ENCODE results near the gene MAPKAP1. TPM values are rescaled to one million over a fixed set of nuclear protein-coding genes. Genes with fewer than 3 reads are reported as not detected.

The MAPKAP1 gene
- total and polyA plus RNA-seq, 2 experiments from 2014 or later: 68.4 to 98.5 TPM

GRCh38 chr9:125497906-125498305 lies 209.1 kb downstream of the MAPKAP1 start:
- H3K27ac ChIP-seq (ENCODE audit: low read depth): no peak overlapping the region
- ATAC-seq (no peak), DNase-seq (ENCODE audit: low spot score) (no peak)
- TF ChIP-seq NANOG (IDR thresholded peaks at IDR 0.05; ENCODE audit: borderline replicate concordance) (no peak), EZH2phosphoT487 (IDR thresholded peaks at IDR 0.05; ENCODE audit: unreplicated experiment) (no peak), ZNF114 (CRISPR knock-in tag; IDR thresholded peaks at IDR 0.05) (no peak), CTCF (conservative IDR thresholded peaks at IDR 0.05; ENCODE audit: low read depth in 2 of 2) (no peak), POLR2AphosphoS5 (IDR thresholded peaks at IDR 0.05; ENCODE audit: low read depth) (no peak), JUNB (IDR thresholded peaks at IDR 0.05; ENCODE audit: unreplicated experiment) (no peak), REST (IDR thresholded peaks at IDR 0.05; ENCODE audit: unreplicated experiment) (no peak), ZNF462 (CRISPR knock-in tag; IDR thresholded peaks at IDR 0.05) (no peak), CREB1 (CRISPR knock-in tag; IDR thresholded peaks at IDR 0.05; ENCODE audit: low read depth) (no peak), STAT1 (IDR thresholded peaks at IDR 0.05; ENCODE audit: unreplicated experiment) (no peak), ZNF331 (CRISPR knock-in tag; IDR thresholded peaks at IDR 0.05; ENCODE audit: low read depth) (no peak), EZH2 (IDR thresholded peaks at IDR 0.05; ENCODE audit: low read depth, unreplicated experiment) (no peak)
- TF ChIP-seq, protein P1, sequence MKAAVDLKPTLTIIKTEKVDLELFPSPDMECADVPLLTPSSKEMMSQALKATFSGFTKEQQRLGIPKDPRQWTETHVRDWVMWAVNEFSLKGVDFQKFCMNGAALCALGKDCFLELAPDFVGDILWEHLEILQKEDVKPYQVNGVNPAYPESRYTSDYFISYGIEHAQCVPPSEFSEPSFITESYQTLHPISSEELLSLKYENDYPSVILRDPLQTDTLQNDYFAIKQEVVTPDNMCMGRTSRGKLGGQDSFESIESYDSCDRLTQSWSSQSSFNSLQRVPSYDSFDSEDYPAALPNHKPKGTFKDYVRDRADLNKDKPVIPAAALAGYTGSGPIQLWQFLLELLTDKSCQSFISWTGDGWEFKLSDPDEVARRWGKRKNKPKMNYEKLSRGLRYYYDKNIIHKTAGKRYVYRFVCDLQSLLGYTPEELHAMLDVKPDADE (IDR thresholded peaks at IDR 0.05): no peak
- Mint-ChIP-seq H3K4me3 (no peak overlapping the region), H3K36me3 (ENCODE audit: low read depth) (no peaks in the 10 kb centered on the region; the same call in 2 of the 3 replicates), H3K9me3 (no peaks in the 10 kb centered on the region), H3K27me3 (ENCODE audit: insufficient read depth, low read depth, poor library complexity) (peaks cover 6% of the 10 kb centered on the region), H3K27ac (no peak overlapping the region), H3K4me1 (peaks cover 42% of the 10 kb centered on the region)
- H2AFZ ChIP-seq: no peak overlapping the region
- peaks cover 40% of the 10 kb centered on the region for H3K4me1 ChIP-seq (ENCODE audit: insufficient read depth)
- H3K27me3 ChIP-seq (ENCODE audit: insufficient read depth): no peaks in the 10 kb centered on the region
- H3F3A ChIP-seq (replicated peaks; ENCODE audit: low read depth): 0 out of 2 replicates have a peak, but pooled peaks cover 2% of the 10 kb centered on the region
- H3K36me3 ChIP-seq (ENCODE audit: insufficient read depth): no peaks in the 10 kb centered on the region
- H3K4me2 ChIP-seq: no peak overlapping the region
- no peak overlapping the region for H3K4me3 ChIP-seq
- no peaks in the 10 kb centered on the region for H3K9me2 ChIP-seq (ENCODE audit: insufficient read depth)
- no peaks in the 10 kb centered on the region for H3K79me2 ChIP-seq (replicated peaks; ENCODE audit: insufficient read depth)
- H4K20me1 ChIP-seq (replicated peaks; ENCODE audit: insufficient read depth): no peaks in the 10 kb centered on the region; the same call in 1 of the 2 replicates

Data from GM23338 (cell line).